HG03575 (cell line): ENCODE results near the gene ACSL5.
"Not testable (repeated sequence)": the region's sequence is repeated elsewhere in the genome, so short reads cannot be mapped to it uniquely, and the experiment has no call there.

Experiments used
- ATAC-seq: cut with Tn5 transposase; IDR thresholded peaks from one replicate; pipeline ENCODE4 v1.9.1; 2021; ENCODE audit not compliant: unreplicated experiment, insufficient number of reproducible peaks, low FRiP score; ENCODE audit errors: extremely low read depth

Gene ACSL5

DNA sequence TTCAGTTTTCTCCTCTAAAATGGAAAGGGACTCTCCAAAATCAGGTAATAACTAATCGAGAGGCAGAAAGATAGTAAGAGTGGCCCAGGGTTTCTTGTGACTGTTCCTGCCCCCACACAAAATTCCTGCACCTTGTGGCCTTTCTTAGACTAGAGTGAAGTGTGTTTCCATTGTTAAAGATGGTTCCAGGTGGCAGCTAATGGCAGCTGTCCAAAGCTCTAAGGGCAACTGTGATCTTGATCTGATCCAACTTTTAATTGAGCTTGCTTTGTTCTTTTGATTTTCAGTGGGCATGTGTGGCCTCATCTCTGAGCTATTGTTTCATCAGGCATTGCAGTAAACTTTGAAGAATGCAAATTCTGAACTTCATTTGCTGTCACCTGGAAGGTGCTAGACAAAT lies 19.4 kb downstream of the ACSL5 start:
- no peak for ATAC-seq

- ATAC-seq = no peak
Observed at GRCh38 chr10:112393827-112394226, 19.9 kb downstream of the ACSL5 start.

- no peak for ATAC-seq
Observed at GRCh38 chr10:112394475-112394875, 20.6 kb downstream of the ACSL5 start.

- ATAC-seq = no peak
Observed at GRCh38 chr10:112395809-112396530, 22.1 kb downstream of the ACSL5 start.

GRCh38 chr10:112397592-112397991 lies 23.7 kb downstream of the ACSL5 start:
- ATAC-seq = no peak

- no peak for ATAC-seq
Observed at GRCh38 chr10:112402917-112403316, 29.0 kb downstream of the ACSL5 start.

- no peak for ATAC-seq
Observed at GRCh38 chr10:112404617-112405016, 30.7 kb downstream of the ACSL5 start.

- not testable (repeated sequence) for ATAC-seq
Observed at GRCh38 chr10:112406806-112407205, 32.9 kb downstream of the ACSL5 start.

GRCh38 chr10:112407696-112408095 lies 33.8 kb downstream of the ACSL5 start:
- no peak for ATAC-seq

- ATAC-seq = no peak
Observed at GRCh38 chr10:112409299-112409698, 35.4 kb downstream of the ACSL5 start.

GRCh38 chr10:112409755-112410154 lies 35.8 kb downstream of the ACSL5 start:
- ATAC-seq = no peak

GRCh38 chr10:112412696-112413095 lies 38.8 kb downstream of the ACSL5 start:
- ATAC-seq = no peak

GRCh38 chr10:112421731-112422130 lies 47.8 kb downstream of the ACSL5 start:
- no peak for ATAC-seq

DNA sequence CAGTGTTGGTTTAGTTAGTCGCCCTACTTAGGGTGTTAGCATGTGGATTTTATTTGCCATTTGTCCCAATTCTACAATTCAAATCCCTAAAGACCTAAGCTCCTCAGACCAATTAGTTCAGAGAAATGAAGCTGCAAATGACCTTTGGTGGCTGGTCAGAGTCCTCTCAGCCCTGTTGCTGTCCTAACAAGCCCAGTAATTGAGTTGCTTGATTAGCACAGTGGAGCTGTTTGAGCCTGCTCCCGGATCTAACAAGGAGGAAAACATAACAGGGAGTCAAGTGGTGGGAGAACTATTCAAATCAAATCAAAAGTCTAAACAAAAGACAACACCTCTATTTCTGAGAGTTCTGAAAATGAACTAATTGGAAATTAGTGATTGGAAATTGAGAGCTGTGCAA lies 50.7 kb downstream of the ACSL5 start:
- no peak for ATAC-seq

DNA sequence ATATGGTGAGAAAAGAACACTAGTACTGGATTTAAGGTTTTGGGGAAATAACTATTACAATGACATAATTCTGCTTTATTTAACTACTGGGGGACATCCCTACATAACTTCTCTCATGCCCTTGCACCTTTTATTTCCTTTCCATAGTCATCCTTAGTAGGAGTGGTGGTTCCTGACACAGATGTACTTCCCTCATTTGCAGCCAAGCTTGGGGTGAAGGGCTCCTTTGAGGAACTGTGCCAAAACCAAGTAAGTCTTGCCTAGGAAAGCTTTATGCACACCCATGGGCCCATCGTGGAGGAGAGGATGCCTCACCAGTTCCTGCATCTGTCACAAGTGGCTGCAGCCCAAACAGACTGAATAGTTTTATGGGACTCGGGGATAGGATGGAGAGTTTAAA lies 52.2 kb downstream of the ACSL5 start:
- no peak for ATAC-seq

GRCh38 chr10:112429147-112429546 lies 55.2 kb downstream of the ACSL5 start:
- ATAC-seq = no peak

- no peak for ATAC-seq
Observed at GRCh38 chr10:112429654-112430230, 55.8 kb downstream of the ACSL5 start.

- no peak for ATAC-seq
Observed at GRCh38 chr10:112433136-112433535, 59.2 kb downstream of the ACSL5 start.

- ATAC-seq = no peak
Observed at GRCh38 chr10:112434988-112435619, 61.2 kb downstream of the ACSL5 start.

DNA sequence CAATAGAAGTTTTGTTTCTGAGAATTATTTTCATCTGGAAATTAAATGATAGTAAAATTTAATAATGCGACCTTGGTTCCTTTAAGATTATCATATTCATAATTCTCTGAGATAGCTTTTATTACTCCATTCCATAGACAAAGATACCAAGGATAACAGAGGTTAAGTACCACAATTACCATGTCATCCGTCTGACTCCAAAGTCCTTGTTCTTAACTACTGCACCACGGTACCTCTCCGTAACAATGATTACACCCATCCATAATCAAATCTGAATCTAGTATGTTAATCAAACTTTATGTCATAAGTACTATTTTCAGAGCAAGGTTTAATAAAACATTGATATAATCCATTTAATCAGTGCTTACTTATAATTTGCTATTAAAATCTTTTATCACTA lies 64.4 kb downstream of the ACSL5 start:
- ATAC-seq = no peak
